DMS53 treated with DMSO at 0.1 percent for 48 hours (cell line): ENCODE results near the gene BTRC.

Source experiments
- DNase-seq: peaks from one replicate; lab custom pipeline; 2025; ENCODE audit not compliant: unreplicated experiment; lab: John Stamatoyannopoulos, UW

The BTRC gene

GRCh38 chr10:101564490-101564991 lies 210.6 kb downstream of the BTRC start:
- DNase-seq: no peak

GRCh38 chr10:101565370-101565900 lies 211.5 kb downstream of the BTRC start:
- no peak for DNase-seq

- no peak for DNase-seq
Observed at GRCh38 chr10:101565936-101566332, 212.0 kb downstream of the BTRC start.

- DNase-seq: peak; percentile 16
Observed at GRCh38 chr10:101566333-101567164, 212.6 kb downstream of the BTRC start.

GRCh38 chr10:101567165-101568006 lies 213.4 kb downstream of the BTRC start:
- no peak for DNase-seq

GRCh38 chr10:101568054-101568745 lies 214.2 kb downstream of the BTRC start:
- no peak for DNase-seq

GRCh38 chr10:101569323-101569621 lies 215.3 kb downstream of the BTRC start:
- no peak for DNase-seq

- DNase-seq: peak; percentile 50
Observed at GRCh38 chr10:101569622-101570427, 215.9 kb downstream of the BTRC start.

GRCh38 chr10:101570428-101571270 lies 216.7 kb downstream of the BTRC start:
- DNase-seq: peak; percentile 50

- no peak for DNase-seq
Observed at GRCh38 chr10:101571271-101571925, 217.4 kb downstream of the BTRC start.

GRCh38 chr10:101572126-101572525 lies 218.2 kb downstream of the BTRC start:
- DNase-seq: no peak

- no peak for DNase-seq
Observed at GRCh38 chr10:101572785-101573184, 218.8 kb downstream of the BTRC start.

GRCh38 chr10:101573885-101574753 lies 220.2 kb downstream of the BTRC start:
- no peak for DNase-seq

- DNase-seq: no peak
Observed at GRCh38 chr10:101575091-101575490, 221.1 kb downstream of the BTRC start.

- DNase-seq: no peak
Observed at GRCh38 chr10:101575580-101576210, 221.7 kb downstream of the BTRC start.

- DNase-seq: no peak
Observed at GRCh38 chr10:101576211-101576863, 222.4 kb downstream of the BTRC start.
